ENCODE results near the gene CADPS. TPM values are rescaled to one million over a fixed set of nuclear protein-coding genes. Genes with fewer than 3 reads are reported as not detected.
A peak's percentile ranks its signal among the peaks of the same experiment; 100 is the strongest.

CADPS gene
- total RNA-seq, 4 donors from 2014 or later = 1.0 to 8.1 (median 2.0) TPM

DNA sequence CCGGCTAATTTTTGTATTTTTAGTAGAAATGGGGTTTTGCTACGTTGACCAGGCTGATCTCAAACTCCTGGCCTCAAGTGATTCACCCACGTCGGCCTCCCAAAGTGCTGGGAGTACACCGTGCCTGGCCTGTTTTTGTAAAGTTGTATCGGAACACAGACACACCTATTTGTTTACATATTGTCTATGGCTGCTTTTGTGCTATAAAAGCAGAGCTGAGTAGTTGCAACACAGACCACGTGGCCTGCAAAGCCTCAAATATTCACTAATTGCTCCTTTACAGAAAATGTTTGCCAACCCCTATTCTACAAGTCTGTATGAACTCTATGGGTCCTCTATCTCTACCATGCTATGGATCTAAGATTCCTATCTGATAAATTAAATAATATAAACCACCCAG, 175.5 kb downstream of the CADPS start:
- intact Hi-C loops (cut with DNase I) = no loop called here
- TF ChIP-seq POLR2AphosphoS5 (IDR thresholded peaks at IDR 0.05) = no peak
- no peak for TF ChIP-seq POLR2A (IDR thresholded peaks at IDR 0.05; ENCODE audit: low read depth)
- TF ChIP-seq EP300 (IDR thresholded peaks at IDR 0.05) = no peak
- no peak for TF ChIP-seq CTCF (IDR thresholded peaks at IDR 0.05)
- no peak overlapping the region for H3K27ac ChIP-seq (replicated peaks in 1 of 4)
- no peaks in the 10 kb centered on the region for H3K9me3 ChIP-seq
- no peaks in the 10 kb centered on the region for H3K4me1 ChIP-seq
- no peak for DNase-seq (ENCODE audit: extremely low spot score)
- peaks cover 0 to 6% (median 0%) of the 10 kb centered on the region in 4 donors for H3K27me3 ChIP-seq
- H3K36me3 ChIP-seq = no peaks in the 10 kb centered on the region
- no peak overlapping the region for H3K4me3 ChIP-seq
- 70% methylated on average over 7 of the region's 7 CpGs for whole genome bisulfite sequencing

GRCh38 chr3:62696011-62696410, 179.2 kb downstream of the CADPS start:
- TF ChIP-seq EP300 (IDR thresholded peaks at IDR 0.05) (no peak), POLR2A (IDR thresholded peaks at IDR 0.05; ENCODE audit: low read depth) (no peak)
- DNase-seq (ENCODE audit: extremely low spot score) = no peak
- intact Hi-C loops (cut with DNase I) = no loop called here

GRCh38 chr3:62688812-62689211, 186.4 kb downstream of the CADPS start:
- H3K4me3 ChIP-seq = no peak overlapping the region
- no peaks in the 10 kb centered on the region for H3K36me3 ChIP-seq
- TF ChIP-seq POLR2A (IDR thresholded peaks at IDR 0.05; ENCODE audit: low read depth) (no peak), CTCF (IDR thresholded peaks at IDR 0.05) (no peak), EP300 (IDR thresholded peaks at IDR 0.05) (no peak), POLR2AphosphoS5 (IDR thresholded peaks at IDR 0.05) (no peak)
- DNase-seq (ENCODE audit: extremely low spot score) = no peak
- 22% methylated on average over 2 of the region's 2 CpGs for WGBS
- H3K4me1 ChIP-seq = no peaks in the 10 kb centered on the region
- no peaks in the 10 kb centered on the region for H3K27me3 ChIP-seq
- intact Hi-C loops (cut with DNase I) = no loop called here
- no peaks in the 10 kb centered on the region for H3K9me3 ChIP-seq
- no peak overlapping the region for H3K27ac ChIP-seq (replicated peaks in 1 of 4)

More at GRCh38 chr3:62696011-62696410, 179.2 kb downstream of the CADPS start:
- H3K4me1 ChIP-seq = no peaks in the 10 kb centered on the region
- no peaks in the 10 kb centered on the region for H3K9me3 ChIP-seq
- peaks cover 0 to 6% (median 0%) of the 10 kb centered on the region in 4 donors for H3K27me3 ChIP-seq
- no peak overlapping the region for H3K27ac ChIP-seq (replicated peaks in 1 of 4)
- no peaks in the 10 kb centered on the region for H3K36me3 ChIP-seq
- no peak overlapping the region for H3K4me3 ChIP-seq

- Histone ChIP-seq H3K27me3 (no peaks in the 10 kb centered on the region), H3K36me3 (no peaks in the 10 kb centered on the region), H3K4me3 (no peak overlapping the region), H3K4me1 (peaks cover 0 to 5% (median 1%) of the 10 kb centered on the region in 4 donors), H3K9me3 (no peaks in the 10 kb centered on the region), H3K27ac (replicated peaks in 1 of 4) (no peak overlapping the region)
- no peak for DNase-seq (ENCODE audit: extremely low spot score)
- TF ChIP-seq POLR2AphosphoS5 (IDR thresholded peaks at IDR 0.05) (no peak), POLR2A (IDR thresholded peaks at IDR 0.05; ENCODE audit: low read depth) (no peak), EP300 (IDR thresholded peaks at IDR 0.05) (no peak), CTCF (IDR thresholded peaks at IDR 0.05) (no peak)
- WGBS = 42% methylated on average over 2 of the region's 2 CpGs
- intact Hi-C loops (cut with DNase I) = no loop called here
Measured at GRCh38 chr3:62688050-62688449, 187.2 kb downstream of the CADPS start.

GRCh38 chr3:62686503-62687294, 188.5 kb downstream of the CADPS start:
- no peaks in the 10 kb centered on the region for H3K27me3 ChIP-seq
- no peaks in the 10 kb centered on the region for H3K36me3 ChIP-seq
- no peak overlapping the region for H3K4me3 ChIP-seq
- no peaks in the 10 kb centered on the region for H3K9me3 ChIP-seq
- WGBS = 60% methylated on average over 4 of the region's 4 CpGs
- peak overlapping the region in 1 of 4 donors; percentile 13 for H3K27ac ChIP-seq (replicated peaks in 1 of 4)
- H3K4me1 ChIP-seq = peaks cover 0 to 7% (median 2%) of the 10 kb centered on the region in 4 donors
- TF ChIP-seq POLR2A (IDR thresholded peaks at IDR 0.05; ENCODE audit: low read depth) (no peak), POLR2AphosphoS5 (IDR thresholded peaks at IDR 0.05) (no peak), EP300 (IDR thresholded peaks at IDR 0.05) (no peak), CTCF (IDR thresholded peaks at IDR 0.05) (no peak)
- DNase-seq (ENCODE audit: extremely low spot score) = no peak
- intact Hi-C loops (cut with DNase I) = no loop called here
